HepG2 (cell line): ENCODE results near the gene RHBDD1. TPM values are rescaled to one million over a fixed set of nuclear protein-coding genes. Genes with fewer than 3 reads are reported as not detected.

Experiments used
- CAMTA2 ChIP-seq: sonication (generic); formaldehyde crosslinking; IDR thresholded peaks from 2 replicates; pipeline ENCODE4 v1.4.0; 2020; ENCODE audit warnings: mild to moderate bottlenecking, missing genetic modification reagents, borderline replicate concordance
- CBFB ChIP-seq: sonication (generic); formaldehyde crosslinking; IDR thresholded peaks from 2 replicates; pipeline ENCODE4 v1.4.0; 2020; ENCODE audit warnings: missing genetic modification reagents
- CBX2 ChIP-seq, 2 experiments: fragments of 200-600 bp in 1 of 2; sonication (generic); formaldehyde crosslinking in 1 of 2; IDR thresholded peaks; 2 replicates each; pipeline versions ENCODE4 v1.7.0 to v1.8.1; 2018 to 2022; ENCODE audit warnings: low read depth in 2 of 2, low read length in 1 of 2, mild to moderate bottlenecking in 1 of 2, missing genetic modification reagents in 1 of 2
- EP300 ChIP-seq, 3 experiments: sonication (generic) in 1 of 3; formaldehyde crosslinking in 1 of 3; IDR thresholded peaks; 2 replicates each; pipeline versions ENCODE4 v1.5.1 to v1.6.1; 2011 to 2020; ENCODE audit warnings: low read depth in 2 of 3, low read length in 2 of 3, borderline replicate concordance in 1 of 3, improper control_type of control experiment in 1 of 3, mild to moderate bottlenecking in 1 of 3, missing genetic modification reagents in 1 of 3, moderate library complexity in 1 of 3
- HNRNPK ChIP-seq: fragments of 200-400 bp; formaldehyde crosslinking; IDR thresholded peaks from 2 replicates; pipeline ENCODE4 v1.6.1; 2018; ENCODE audit warnings: low read length, low read depth, moderate library complexity, mild to moderate bottlenecking; ENCODE audit not compliant: poor library complexity, severe bottlenecking
- KLF11 ChIP-seq: IDR thresholded peaks from 2 replicates; pipeline ENCODE4 v1.6.1; 2016; ENCODE audit warnings: missing compliant biosample characterization
- MXI1 ChIP-seq: IDR thresholded peaks from 3 replicates; pipeline ENCODE4 v1.6.1; 2012; ENCODE audit warnings: low read depth, low read length, inconsistent platforms, borderline replicate concordance
- TCF12 ChIP-seq, 2 experiments: fragments of 450-650 bp in 1 of 2; sonication (generic) in 1 of 2; formaldehyde crosslinking in 1 of 2; IDR thresholded peaks; 2 replicates each; pipeline versions ENCODE4 v1.6.1 to v1.8.0; 2017 to 2022; ENCODE audit warnings: antibody characterized with exemption in 1 of 2, mild to moderate bottlenecking in 1 of 2, missing genetic modification reagents in 1 of 2, moderate library complexity in 1 of 2
- THAP11 ChIP-seq: IDR thresholded peaks from 2 replicates; pipeline ENCODE4 v1.6.1; 2016; ENCODE audit warnings: missing biosample characterization, missing genetic modification reagents
- U2AF1 ChIP-seq: fragments of 200-400 bp; formaldehyde crosslinking; optimal IDR thresholded peaks from 2 replicates; pipeline ENCODE3; 2017; ENCODE audit warnings: mild to moderate bottlenecking, low read depth, low read length
- XBP1 ChIP-seq: sonication (generic); formaldehyde crosslinking; IDR thresholded peaks from 2 replicates; pipeline ENCODE4 v1.5.0; 2020; ENCODE audit warnings: missing genetic modification reagents
- ZBTB20 ChIP-seq: sonication (generic); formaldehyde crosslinking; IDR thresholded peaks from 2 replicates; pipeline ENCODE4 v1.8.1; 2023; ENCODE audit warnings: missing genetic modification reagents, low read depth, mild to moderate bottlenecking, borderline replicate concordance
- ZBTB3 ChIP-seq: sonication (generic); formaldehyde crosslinking; IDR thresholded peaks from 2 replicates; pipeline ENCODE4 v1.4.0; 2020; ENCODE audit warnings: low read depth, mild to moderate bottlenecking, moderate library complexity, missing genetic modification reagents, borderline replicate concordance
- ZNF674 ChIP-seq: sonication (generic); formaldehyde crosslinking; IDR thresholded peaks from 2 replicates; pipeline ENCODE4 v1.5.0; 2020; ENCODE audit warnings: low read depth, mild to moderate bottlenecking, missing genetic modification reagents
- ZNF781 ChIP-seq: sonication (generic); formaldehyde crosslinking; IDR thresholded peaks from 2 replicates; pipeline ENCODE4 v1.5.1; 2020; ENCODE audit warnings: borderline replicate concordance, mild to moderate bottlenecking, missing genetic modification reagents; ENCODE audit errors: not compliant biosample characterization
- ZNF891 ChIP-seq: sonication (generic); formaldehyde crosslinking; IDR thresholded peaks from 2 replicates; pipeline ENCODE4 v1.5.0; 2020; ENCODE audit warnings: mild to moderate bottlenecking, missing genetic modification reagents
- ZSCAN20 ChIP-seq: sonication (generic); formaldehyde crosslinking; IDR thresholded peaks from 2 replicates; pipeline ENCODE4 v1.4.0; 2020; ENCODE audit warnings: missing genetic modification reagents, mild to moderate bottlenecking, borderline replicate concordance
- polyA plus RNA-seq, 8 experiments: library from polyadenylated mRNA; depleted of rRNA in 3 of 8; stranded (reverse) in 7 of 8; unstranded in 1 of 8; fragments of >200 nt; fragmentation: Illumina TruSeq in 4 of 8; extraction: Trizol in 4 of 8; gene quantifications; 2 replicates each; pipeline versions ENCODE4 v1.2.1 to v1.2.3, GENCODE V29; 2011 to 2016; ENCODE audit warnings: low read depth in 4 of 8, missing spikeins in 1 of 8, mixed read lengths in 1 of 8; ENCODE audit not compliant: insufficient read depth in 1 of 8
- total RNA-seq, 5 experiments: library from RNA; depleted of rRNA; stranded (reverse); fragments of >200 nt; fragmentation: Illumina TruSeq; extraction: Trizol; gene quantifications; 2 replicates each; pipeline ENCODE4 v1.2.3, GENCODE V29; 2016; ENCODE audit warnings: low read depth in 1 of 5
- TF ChIP-seq, protein P1 (sequence below): sonication (generic); formaldehyde crosslinking; IDR thresholded peaks from 2 replicates; pipeline ENCODE4 v1.9.0; 2022; ENCODE audit warnings: low read depth, missing genetic modification reagents
- TF ChIP-seq, protein P2 (sequence below): sonication (generic); formaldehyde crosslinking; IDR thresholded peaks from 2 replicates; pipeline ENCODE4 v1.4.0; 2020; ENCODE audit warnings: mild to moderate bottlenecking, missing genetic modification reagents
- TF ChIP-seq, protein P3 (sequence below): sonication (generic); formaldehyde crosslinking; IDR thresholded peaks from 2 replicates; pipeline ENCODE4 v1.5.1; 2020; ENCODE audit warnings: mild to moderate bottlenecking, missing genetic modification reagents

The RHBDD1 gene
- total and polyA plus RNA-seq, 2 of the 13 experiments (the other 11 are each of a cell fraction or from before 2014, with no cell fraction given): 8.2 to 9.5 TPM

DNA sequence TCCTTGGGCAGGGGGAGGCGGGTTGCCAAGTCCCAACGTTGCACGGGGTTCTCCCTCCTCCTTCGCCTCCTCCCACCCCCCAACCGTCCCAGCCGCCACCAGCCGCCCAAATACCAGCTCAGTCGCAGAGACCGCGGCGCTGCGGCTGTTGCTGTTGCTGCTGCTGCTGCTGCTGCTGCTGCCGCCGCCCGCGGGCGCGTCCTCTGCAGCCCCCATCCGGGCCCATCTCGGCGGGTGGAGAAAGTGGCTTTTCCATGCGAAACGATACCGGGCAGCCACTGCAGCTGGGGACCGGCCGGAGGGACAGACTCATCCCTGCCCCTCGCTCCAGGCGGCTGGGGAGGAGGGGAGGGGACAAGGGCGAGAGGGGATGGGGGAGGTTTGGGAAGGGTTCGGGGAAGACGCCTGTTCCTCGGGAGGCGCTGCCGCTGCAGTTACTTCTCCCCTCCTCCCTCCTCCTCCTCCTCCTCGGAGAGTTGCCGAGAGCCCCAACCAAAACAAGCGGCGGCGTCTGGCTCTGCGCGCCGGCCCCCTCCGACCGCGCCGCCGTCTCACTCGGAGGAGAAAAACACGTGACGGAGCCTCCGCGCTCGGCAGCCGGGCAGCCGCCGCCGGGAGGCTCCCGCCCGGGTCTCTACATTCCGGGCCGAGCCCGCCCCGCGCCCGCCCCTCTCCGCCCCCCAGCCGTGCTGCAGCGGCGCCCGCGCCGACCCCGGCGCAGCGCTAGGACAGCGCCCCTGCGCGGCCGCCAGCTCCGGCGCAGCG is 36.5 kb upstream of the RHBDD1 start, which contains the start of gene IRS1 (continued):
- TF ChIP-seq, protein P1, sequence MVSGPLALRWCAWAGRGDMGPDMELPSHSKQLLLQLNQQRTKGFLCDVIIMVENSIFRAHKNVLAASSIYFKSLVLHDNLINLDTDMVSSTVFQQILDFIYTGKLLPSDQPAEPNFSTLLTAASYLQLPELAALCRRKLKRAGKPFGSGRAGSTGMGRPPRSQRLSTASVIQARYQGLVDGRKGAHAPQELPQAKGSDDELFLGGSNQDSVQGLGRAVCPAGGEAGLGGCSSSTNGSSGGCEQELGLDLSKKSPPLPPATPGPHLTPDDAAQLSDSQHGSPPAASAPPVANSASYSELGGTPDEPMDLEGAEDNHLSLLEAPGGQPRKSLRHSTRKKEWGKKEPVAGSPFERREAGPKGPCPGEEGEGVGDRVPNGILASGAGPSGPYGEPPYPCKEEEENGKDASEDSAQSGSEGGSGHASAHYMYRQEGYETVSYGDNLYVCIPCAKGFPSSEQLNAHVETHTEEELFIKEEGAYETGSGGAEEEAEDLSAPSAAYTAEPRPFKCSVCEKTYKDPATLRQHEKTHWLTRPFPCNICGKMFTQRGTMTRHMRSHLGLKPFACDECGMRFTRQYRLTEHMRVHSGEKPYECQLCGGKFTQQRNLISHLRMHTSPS (CRISPR knock-in tag): no peak
- TF ChIP-seq ZNF674 (CRISPR knock-in tag) (no peak), U2AF1 (no peak), ZSCAN20 (CRISPR knock-in tag) (no peak), XBP1 (no peak), KLF11 (CRISPR knock-in tag) (no peak), CAMTA2 (CRISPR knock-in tag) (no peak), ZBTB3 (CRISPR knock-in tag) (no peak), CBFB (0 out of 2 replicates have a peak, but pooled peaks have one; percentile 52), CBX2 (IDR thresholded peaks at IDR 0.05; ENCODE audit: low read depth, low read length) (no peak), CBX2 (CRISPR knock-in tag; IDR thresholded peaks at IDR 0.05; ENCODE audit: low read depth) (no peak), THAP11 (CRISPR knock-in tag) (no peak), TCF12 (IDR thresholded peaks at IDR 0.05) (no peak), TCF12 (CRISPR knock-in tag; IDR thresholded peaks at IDR 0.05) (no peak), ZNF781 (CRISPR knock-in tag) (no peak), MXI1 (peak; percentile 54; the same call in 2 of the 3 replicates), HNRNPK (peak; percentile 86), ZNF891 (CRISPR knock-in tag) (no peak), ZBTB20 (CRISPR knock-in tag) (no peak), EP300 (IDR thresholded peaks at IDR 0.05; ENCODE audit: low read depth in 2 of 2, low read length in 2 of 2) (peak in 1 of 2 experiments; percentile 50; a peak in 2 of 4 replicates), EP300 (CRISPR knock-in tag; IDR thresholded peaks at IDR 0.05; ENCODE audit: borderline replicate concordance) (no peak)
- TF ChIP-seq, protein P2, sequence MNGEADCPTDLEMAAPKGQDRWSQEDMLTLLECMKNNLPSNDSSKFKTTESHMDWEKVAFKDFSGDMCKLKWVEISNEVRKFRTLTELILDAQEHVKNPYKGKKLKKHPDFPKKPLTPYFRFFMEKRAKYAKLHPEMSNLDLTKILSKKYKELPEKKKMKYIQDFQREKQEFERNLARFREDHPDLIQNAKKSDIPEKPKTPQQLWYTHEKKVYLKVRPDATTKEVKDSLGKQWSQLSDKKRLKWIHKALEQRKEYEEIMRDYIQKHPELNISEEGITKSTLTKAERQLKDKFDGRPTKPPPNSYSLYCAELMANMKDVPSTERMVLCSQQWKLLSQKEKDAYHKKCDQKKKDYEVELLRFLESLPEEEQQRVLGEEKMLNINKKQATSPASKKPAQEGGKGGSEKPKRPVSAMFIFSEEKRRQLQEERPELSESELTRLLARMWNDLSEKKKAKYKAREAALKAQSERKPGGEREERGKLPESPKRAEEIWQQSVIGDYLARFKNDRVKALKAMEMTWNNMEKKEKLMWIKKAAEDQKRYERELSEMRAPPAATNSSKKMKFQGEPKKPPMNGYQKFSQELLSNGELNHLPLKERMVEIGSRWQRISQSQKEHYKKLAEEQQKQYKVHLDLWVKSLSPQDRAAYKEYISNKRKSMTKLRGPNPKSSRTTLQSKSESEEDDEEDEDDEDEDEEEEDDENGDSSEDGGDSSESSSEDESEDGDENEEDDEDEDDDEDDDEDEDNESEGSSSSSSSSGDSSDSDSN: peak; percentile 29; the same call in 1 of the 2 replicates
- TF ChIP-seq, protein P3, sequence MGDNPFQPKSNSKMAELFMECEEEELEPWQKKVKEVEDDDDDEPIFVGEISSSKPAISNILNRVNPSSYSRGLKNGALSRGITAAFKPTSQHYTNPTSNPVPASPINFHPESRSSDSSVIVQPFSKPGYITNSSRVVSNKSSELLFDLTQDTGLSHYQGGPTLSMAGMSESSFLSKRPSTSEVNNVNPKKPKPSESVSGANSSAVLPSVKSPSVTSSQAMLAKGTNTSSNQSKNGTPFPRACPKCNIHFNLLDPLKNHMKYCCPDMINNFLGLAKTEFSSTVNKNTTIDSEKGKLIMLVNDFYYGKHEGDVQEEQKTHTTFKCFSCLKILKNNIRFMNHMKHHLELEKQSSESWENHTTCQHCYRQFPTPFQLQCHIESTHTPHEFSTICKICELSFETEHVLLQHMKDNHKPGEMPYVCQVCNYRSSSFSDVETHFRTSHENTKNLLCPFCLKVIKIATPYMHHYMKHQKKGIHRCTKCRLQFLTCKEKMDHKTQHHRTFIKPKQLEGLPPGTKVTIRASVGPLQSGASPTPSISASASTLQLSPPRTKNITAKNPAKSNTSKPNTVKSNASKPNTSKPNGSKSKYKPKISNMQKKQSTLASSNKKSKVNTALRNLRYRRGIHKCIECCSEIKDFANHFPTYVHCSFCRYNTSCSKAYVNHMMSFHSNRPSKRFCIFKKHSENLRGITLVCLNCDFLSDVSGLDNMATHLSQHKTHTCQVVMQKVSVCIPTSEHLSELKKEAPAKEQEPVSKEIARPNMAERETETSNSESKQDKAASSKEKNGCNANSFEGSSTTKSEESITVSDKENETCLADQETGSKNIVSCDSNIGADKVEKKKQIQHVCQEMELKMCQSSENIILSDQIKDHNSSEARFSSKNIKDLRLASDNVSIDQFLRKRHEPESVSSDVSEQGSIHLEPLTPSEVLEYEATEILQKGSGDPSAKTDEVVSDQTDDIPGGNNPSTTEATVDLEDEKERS (CRISPR knock-in tag): no peak
